PC-3 (cell line): ENCODE measurements around the gene KANK2. TPM values are rescaled to one million over a fixed set of nuclear protein-coding genes. Genes with fewer than 3 reads are reported as not detected.

Experiments
- ATAC-seq: fragments of 200-7000 bp; cut with Tn5 transposase; 2 replicates; pipeline ENCODE4 v1.9.1; 2020; ENCODE audit warnings: mild to moderate bottlenecking, moderate library complexity
- BruUV-seq: library from RNA; stranded (reverse); fragments of 400-500 nt; replicated peaks from 2 replicates; lab custom pipeline; 2021; lab: Mats Ljungman, UMichigan
- CTCF ChIA-PET: fragments of 300-600 bp; sonication (Branson Sonifier 250); formaldehyde crosslinking; loops from one replicate; lab custom pipeline; 2022; ENCODE audit warnings: antibody characterized with exemption; lab: Charles Lee
- POLR2A ChIA-PET: fragments of 300-600 bp; sonication (Branson Sonifier 250); formaldehyde crosslinking; loops from one replicate; lab custom pipeline; 2022; ENCODE audit warnings: antibody characterized with exemption; ENCODE audit not compliant: unreplicated experiment; lab: Charles Lee
- DNase-seq: peaks from one replicate; pipeline ENCODE4 v3.0.0-alpha.2; 2015
- H2AFZ ChIP-seq: fragments of 300-600 bp; sonication (generic); 2 replicates; pipeline ENCODE4 v1.6.0; 2016; ENCODE audit warnings: antibody characterized with exemption, low read length
- H3F3A ChIP-seq: fragments of 300-600 bp; sonication (generic); one replicate; pipeline ENCODE4 v1.6.0; 2017; ENCODE audit warnings: antibody characterized with exemption, low read length, control low read depth, mild to moderate bottlenecking; ENCODE audit not compliant: unreplicated experiment
- H3K27ac ChIP-seq: fragments of 300-600 bp; sonication (generic); 2 replicates; pipeline ENCODE4 v1.5.1; 2016; ENCODE audit warnings: mild to moderate bottlenecking, low read length
- H3K27me3 ChIP-seq: fragments of 300-600 bp; sonication (generic); 2 replicates; pipeline ENCODE4 v1.6.1; 2016; ENCODE audit warnings: low read length, mixed read lengths
- H3K36me3 ChIP-seq: fragments of 300-600 bp; sonication (generic); 2 replicates; pipeline ENCODE4 v1.6.1; 2016; ENCODE audit warnings: low read depth, mixed run types, low read length, mixed read lengths
- H3K4me1 ChIP-seq: fragments of 300-600 bp; sonication (generic); 2 replicates; pipeline ENCODE4 v1.5.1; 2016; ENCODE audit warnings: low read length; ENCODE audit not compliant: insufficient read depth
- H3K4me2 ChIP-seq: fragments of 300-600 bp; sonication (generic); 2 replicates; pipeline ENCODE4 v1.6.0; 2016; ENCODE audit warnings: low read length
- H3K4me3 ChIP-seq: fragments of 300-600 bp; sonication (generic); 2 replicates; pipeline ENCODE4 v1.5.1; 2016; ENCODE audit warnings: mild to moderate bottlenecking, low read length, mixed read lengths
- H3K79me2 ChIP-seq: fragments of 300-600 bp; sonication (generic); 2 replicates; pipeline ENCODE4 v1.6.1; 2017; ENCODE audit warnings: low read length, mixed read lengths
- H3K9ac ChIP-seq: fragments of 300-600 bp; sonication (generic); 2 replicates; pipeline ENCODE4 v1.6.0; 2016; ENCODE audit warnings: mild to moderate bottlenecking, low read length
- H3K9me2 ChIP-seq: fragments of 300-600 bp; sonication (generic); replicated peaks from 2 replicates; pipeline ENCODE4 v1.6.1; 2016; ENCODE audit warnings: mixed run types, low read length, mixed read lengths
- H3K9me3 ChIP-seq: fragments of 300-600 bp; sonication (generic); 2 replicates; pipeline ENCODE4 v1.6.1; 2016; ENCODE audit warnings: low read length, mixed read lengths
- H4K20me1 ChIP-seq: fragments of 300-600 bp; sonication (generic); 2 replicates; pipeline ENCODE4 v1.6.1; 2016; ENCODE audit warnings: low read length, mixed read lengths
- CTCF ChIP-seq: fragments of 300-600 bp; sonication (generic); conservative IDR thresholded peaks from 2 replicates; pipeline ENCODE4 v1.5.1; 2017; ENCODE audit warnings: antibody characterized with exemption, low read depth, mild to moderate bottlenecking, low read length
- EZH2 ChIP-seq: fragments of 300-600 bp; sonication (generic); IDR thresholded peaks from one replicate; pipeline ENCODE4 v1.6.1; 2017; ENCODE audit warnings: antibody characterized with exemption, mild to moderate bottlenecking, low read length; ENCODE audit not compliant: unreplicated experiment
- EZH2phosphoT487 ChIP-seq: fragments of 300-600 bp; sonication (generic); IDR thresholded peaks from 2 replicates; pipeline ENCODE4 v1.6.1; 2018; ENCODE audit warnings: mild to moderate bottlenecking, antibody characterized with exemption, low read length, borderline replicate concordance
- intact Hi-C: fragments of 100-400 bp; cut with micrococcal nuclease; formaldehyde crosslinking; loops from 2 replicates; pipeline ENCODE4 v1.9.0; 2023
- total RNA-seq: library from RNA; depleted of rRNA; stranded (reverse); fragments of >200 nt; gene quantifications from 2 replicates; pipeline ENCODE4 v1.2.3, GENCODE V29; 2014

The KANK2 gene
- total RNA-seq, 1 experiment from 2014 or later, result 98.4 TPM

DNA sequence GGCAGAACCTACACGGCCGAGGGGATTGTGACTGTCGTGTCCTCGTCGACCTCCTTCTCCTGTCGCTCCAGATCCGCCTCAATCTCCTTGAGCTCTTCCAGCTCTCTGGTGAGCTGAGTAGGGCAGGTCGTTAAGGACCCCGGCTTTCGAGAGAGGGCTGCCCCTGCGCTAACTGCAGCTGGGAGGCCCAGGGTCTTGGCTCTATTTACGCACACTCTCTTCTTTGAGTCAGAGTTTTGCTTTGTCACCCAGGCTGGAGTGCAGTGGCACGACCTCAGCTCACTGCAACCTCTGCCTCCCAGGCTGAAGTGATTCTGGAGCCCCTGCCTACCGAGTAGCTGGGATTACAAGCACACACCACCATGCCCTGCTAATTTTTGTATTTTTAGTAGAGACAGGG is 49.3 kb downstream of the KANK2 start:
- intact Hi-C loops, result no loop called here
- no peak overlapping the region for H3K9ac ChIP-seq
- peaks cover 22% of the 10 kb centered on the region for H3K4me1 ChIP-seq
- peaks cover 39% of the 10 kb centered on the region for H3K36me3 ChIP-seq
- H3K27me3 ChIP-seq, result no peaks in the 10 kb centered on the region
- ChIA-PET CTCF (interaction anchor here (0.6 kb wide), 1 partner anchor 21 kb away, joined by 3 read pairs; no protein-coding TSS in a partner anchor), POLR2A (interaction anchor here (0.6 kb wide), 1 partner anchor 18 kb away, joined by 4 read pairs; no protein-coding TSS in a partner anchor)
- no peak for ATAC-seq
- H3K79me2 ChIP-seq, result peaks cover 36% of the 10 kb centered on the region
- no peaks in the 10 kb centered on the region for H3K9me2 ChIP-seq
- H3K4me3 ChIP-seq, result no peak overlapping the region
- DNase-seq, result no peak
- no peaks in the 10 kb centered on the region for H3K9me3 ChIP-seq
- no peaks in the 10 kb centered on the region for H4K20me1 ChIP-seq
- H3F3A ChIP-seq, result peaks cover 10% of the 10 kb centered on the region
- no peak overlapping the region for H2AFZ ChIP-seq
- no peak overlapping the region for H3K27ac ChIP-seq
- TF ChIP-seq EZH2 (no peak), CTCF (no peak), EZH2phosphoT487 (no peak)
- H3K4me2 ChIP-seq, result no peak overlapping the region
- no TSS peak for BruUV-seq

GRCh38 chr19:11145536-11145924 is 51.8 kb downstream of the KANK2 start:
- no peak overlapping the region for H3K4me3 ChIP-seq
- H3K4me1 ChIP-seq, result peaks cover 27% of the 10 kb centered on the region
- no peaks in the 10 kb centered on the region for H4K20me1 ChIP-seq
- ChIA-PET CTCF (no interaction called here), POLR2A (no interaction called here)
- no peak for TF ChIP-seq EZH2
- TF ChIP-seq EZH2phosphoT487, result no peak
- no peak for TF ChIP-seq CTCF
- H3K4me2 ChIP-seq, result no peak overlapping the region
- H3K27me3 ChIP-seq, result no peaks in the 10 kb centered on the region
- no TSS peak for BruUV-seq
- DNase-seq (no peak), ATAC-seq (no peak)
- intact Hi-C loops, result no loop called here
- no peaks in the 10 kb centered on the region for H3K9me3 ChIP-seq
- peaks cover 13% of the 10 kb centered on the region for H3K79me2 ChIP-seq
- H3K9ac ChIP-seq, result no peak overlapping the region
- H3K27ac ChIP-seq, result no peak overlapping the region
- peaks cover 14% of the 10 kb centered on the region for H3F3A ChIP-seq
- no peaks in the 10 kb centered on the region for H3K9me2 ChIP-seq
- H2AFZ ChIP-seq, result no peak overlapping the region
- H3K36me3 ChIP-seq, result peaks cover 34% of the 10 kb centered on the region

GRCh38 chr19:11142528-11143171 is 54.7 kb downstream of the KANK2 start:
- no TSS peak for BruUV-seq
- TF ChIP-seq CTCF (no peak), EZH2 (no peak), EZH2phosphoT487 (no peak)
- H3F3A ChIP-seq, result peaks cover 14% of the 10 kb centered on the region
- H3K36me3 ChIP-seq, result peaks cover 20% of the 10 kb centered on the region
- peak overlapping the region; percentile 97 for H3K27ac ChIP-seq
- H2AFZ ChIP-seq, result peak overlapping the region; percentile 40; the same call in 1 of the 2 replicates
- DNase-seq (peak; percentile 99), ATAC-seq (peak; percentile 53)
- no peaks in the 10 kb centered on the region; the same call in 1 of the 2 replicates for H3K79me2 ChIP-seq
- no peaks in the 10 kb centered on the region for H3K9me3 ChIP-seq
- intact Hi-C loops, result loop anchor here (1.0 kb wide), 2 partner anchors 13 to 26 kb away; partner anchors contain the start of gene SPC24
- peak overlapping the region; percentile 54; the same call in 1 of the 2 replicates for H3K4me3 ChIP-seq
- ChIA-PET POLR2A (interaction anchor here (0.6 kb wide), 5 partner anchors 10 to 1911 kb away, joined by 6 to 20 read pairs (median 7); partner anchors contain the start of gene SWSAP1), CTCF (interaction anchor here (0.6 to 0.8 kb wide), 3 partner anchors 10 to 130 kb away, joined by 3 read pairs; no protein-coding TSS in a partner anchor)
- peak overlapping the region; percentile 81 for H3K9ac ChIP-seq
- H3K4me1 ChIP-seq, result peaks cover 50% of the 10 kb centered on the region
- no peaks in the 10 kb centered on the region for H4K20me1 ChIP-seq
- no peaks in the 10 kb centered on the region for H3K9me2 ChIP-seq
- H3K4me2 ChIP-seq, result peak overlapping the region; percentile 89
- H3K27me3 ChIP-seq, result no peaks in the 10 kb centered on the region
